Gastrocnemius medialis (tissue), 4 donors: ENCODE data around the gene CDK17. TPM values are rescaled to one million over a fixed set of nuclear protein-coding genes. Genes with fewer than 3 reads are reported as not detected.
A peak's percentile ranks its signal among the peaks of the same experiment; 100 is the strongest.

Experiments
- ATAC-seq, 2 donors: fragments of 150-250 bp; one replicate each; pipeline ENCODE4 v1.9.1; 2016
- DNase-seq, 2 donors: peaks; one replicate each; pipeline ENCODE4 v3.0.0-alpha.2; 2019
- H3K27ac ChIP-seq, 4 donors: fragments of 200-600 bp; sonication (generic); 1 replicate in 1 of 4; 2 replicates in 3 of 4; pipeline ENCODE4 v1.5.1; 2016 to 2018; ENCODE audit warnings: mild to moderate bottlenecking in 2 of 4, moderate library complexity in 1 of 4
- H3K27me3 ChIP-seq, 3 donors: fragments of 200-600 bp; sonication (generic) in 2 of 3; 1 replicate in 1 of 3; 2 replicates in 2 of 3; pipeline versions ENCODE4 v1.5.1 to v1.6.0; 2016 to 2019; ENCODE audit warnings: mild to moderate bottlenecking in 1 of 3, moderate library complexity in 1 of 3
- H3K36me3 ChIP-seq, 2 donors: fragments of 200-600 bp; sonication (generic) in 1 of 2; one replicate each; pipeline ENCODE4 v1.5.1; 2017 to 2018
- H3K4me1 ChIP-seq, 2 donors: fragments of 200-600 bp; sonication (generic) in 1 of 2; one replicate each; pipeline ENCODE4 v1.5.1; 2016 to 2017; ENCODE audit warnings: mild to moderate bottlenecking in 2 of 2
- H3K4me3 ChIP-seq, 4 donors: fragments of 200-600 bp; sonication (generic) in 3 of 4; 1 replicate in 1 of 4; 2 replicates in 3 of 4; pipeline ENCODE4 v1.5.1; 2016 to 2019; ENCODE audit warnings: mild to moderate bottlenecking in 2 of 4
- H3K9me3 ChIP-seq, 3 donors: fragments of 200-600 bp; sonication (generic) in 2 of 3; 1 replicate in 1 of 3; 2 replicates in 2 of 3; pipeline ENCODE4 v1.5.1; 2016 to 2019
- POLR2A ChIP-seq, 2 donors: fragments of 450-650 bp; IDR thresholded peaks; one replicate each; pipeline ENCODE4 v1.6.1; 2017; ENCODE audit warnings: antibody characterized with exemption in 2 of 2, mild to moderate bottlenecking in 2 of 2, moderate library complexity in 2 of 2
- in situ Hi-C, 4 donors: fragments of 200-750 bp; cut with MboI; loops; one replicate each; pipeline versions ENCODE4 v1.15.0 to v1.8.0; 2017; ENCODE audit warnings: low sequenced_read_pairs in 4 of 4
- intact Hi-C: fragments of 100-400 bp; cut with DNase I; formaldehyde crosslinking; loops from one replicate; pipeline ENCODE4 v1.15.1; 2023; ENCODE audit warnings: low total_unique reads
- total RNA-seq, 4 donors: library from RNA; depleted of rRNA; stranded (reverse); fragments of >200 nt; gene quantifications; one replicate each; pipeline versions ENCODE4 v1.1.0 to v1.2.3, GENCODE V29; 2016
- TF ChIP-seq, protein P1 (sequence below), 5 experiments: fragments of 450-650 bp in 3 of 5; fragments of 200-600 bp in 2 of 5; sonication (generic) in 2 of 5; IDR thresholded peaks in 4 of 5; conservative IDR thresholded peaks in 1 of 5; 1 replicate in 4 of 5; 2 replicates in 1 of 5; pipeline ENCODE4 v1.5.1; 2016 to 2019; ENCODE audit warnings: antibody characterized with exemption in 5 of 5, mild to moderate bottlenecking in 3 of 5, moderate library complexity in 3 of 5

CDK17 gene
- total RNA-seq, 4 donors from 2014 or later = 10.9 to 25.1 (median 20.9) TPM

DNA sequence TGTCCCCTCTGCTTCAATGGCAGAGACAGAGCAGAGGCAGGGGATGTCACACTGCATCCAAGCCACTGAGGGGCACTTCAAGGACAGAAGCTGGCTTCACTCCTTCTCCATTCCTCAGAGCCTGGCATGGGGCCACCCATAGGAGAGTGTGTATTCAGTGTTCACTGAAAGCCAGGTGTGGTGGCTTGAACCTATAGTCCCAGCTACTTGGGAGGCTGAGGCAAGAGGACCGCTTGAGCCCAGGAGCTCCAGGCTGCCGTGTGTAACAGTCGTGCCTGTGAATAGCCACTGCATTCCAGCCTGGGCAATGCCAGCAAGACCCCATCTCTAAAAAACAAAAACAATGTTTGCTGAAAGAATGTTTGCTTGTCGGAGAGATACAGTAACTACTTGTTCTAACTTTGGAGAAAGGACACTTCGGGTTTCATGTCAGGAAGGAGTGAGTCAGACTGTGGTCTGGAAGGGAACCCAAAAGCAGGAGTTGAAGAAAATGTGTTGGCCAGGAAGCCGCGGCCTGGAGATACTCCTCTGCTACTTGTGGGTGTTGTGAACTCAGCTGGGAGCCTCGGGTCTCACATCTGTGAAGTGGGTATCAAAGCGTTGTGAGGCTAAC is 162.7 kb downstream of the CDK17 start:
- peaks cover 42 to 62% of the 10 kb centered on the region in 2 donors for H3K4me1 ChIP-seq
- intact Hi-C loops = loop anchor here (10.0 kb wide), 1 partner anchor 383 kb away; the partner anchor contains the start of gene SNRPF

DNA sequence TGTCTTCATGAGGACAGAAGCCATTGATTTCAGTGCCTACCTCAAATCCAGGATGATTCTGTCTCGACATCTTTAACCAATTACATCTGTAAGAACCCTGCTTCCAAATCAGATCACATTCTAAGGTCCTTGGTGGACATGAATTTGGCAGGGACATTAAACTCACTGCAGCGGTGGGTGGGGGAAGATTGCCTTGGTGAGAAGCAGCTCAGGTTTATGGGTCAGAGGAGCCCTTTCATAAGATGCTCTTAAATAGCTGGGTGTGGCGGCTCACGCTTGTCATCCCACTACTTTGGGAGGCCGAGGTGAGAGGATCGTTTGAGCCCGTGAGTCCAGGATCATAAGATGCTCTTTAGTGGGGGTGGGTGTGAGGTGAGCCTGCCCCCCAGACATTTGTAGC is 163.2 kb downstream of the CDK17 start:
- ATAC-seq (no peak), DNase-seq (no peak)
- intact Hi-C loops (loop anchor here (10.0 kb wide), 1 partner anchor 382 kb away; the partner anchor contains the start of gene SNRPF), in situ Hi-C loops (no loop called here)
- no peaks in the 10 kb centered on the region for H3K9me3 ChIP-seq
- peaks cover 9 to 15% (median 13%) of the 10 kb centered on the region in 3 donors for H3K27me3 ChIP-seq
- H3K36me3 ChIP-seq = no peaks in the 10 kb centered on the region
- peak overlapping the region; percentile 43 to 69 (median 64) for H3K27ac ChIP-seq
- TF ChIP-seq POLR2A (IDR thresholded peaks at IDR 0.05) = no peak
- TF ChIP-seq, protein P1, sequence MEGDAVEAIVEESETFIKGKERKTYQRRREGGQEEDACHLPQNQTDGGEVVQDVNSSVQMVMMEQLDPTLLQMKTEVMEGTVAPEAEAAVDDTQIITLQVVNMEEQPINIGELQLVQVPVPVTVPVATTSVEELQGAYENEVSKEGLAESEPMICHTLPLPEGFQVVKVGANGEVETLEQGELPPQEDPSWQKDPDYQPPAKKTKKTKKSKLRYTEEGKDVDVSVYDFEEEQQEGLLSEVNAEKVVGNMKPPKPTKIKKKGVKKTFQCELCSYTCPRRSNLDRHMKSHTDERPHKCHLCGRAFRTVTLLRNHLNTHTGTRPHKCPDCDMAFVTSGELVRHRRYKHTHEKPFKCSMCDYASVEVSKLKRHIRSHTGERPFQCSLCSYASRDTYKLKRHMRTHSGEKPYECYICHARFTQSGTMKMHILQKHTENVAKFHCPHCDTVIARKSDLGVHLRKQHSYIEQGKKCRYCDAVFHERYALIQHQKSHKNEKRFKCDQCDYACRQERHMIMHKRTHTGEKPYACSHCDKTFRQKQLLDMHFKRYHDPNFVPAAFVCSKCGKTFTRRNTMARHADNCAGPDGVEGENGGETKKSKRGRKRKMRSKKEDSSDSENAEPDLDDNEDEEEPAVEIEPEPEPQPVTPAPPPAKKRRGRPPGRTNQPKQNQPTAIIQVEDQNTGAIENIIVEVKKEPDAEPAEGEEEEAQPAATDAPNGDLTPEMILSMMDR (IDR thresholded peaks at IDR 0.05 in 4 of 5, conservative IDR thresholded peaks at IDR 0.05 in 1 of 5) = no peak
- peaks cover 42 to 59% of the 10 kb centered on the region in 2 donors for H3K4me1 ChIP-seq
- H3K4me3 ChIP-seq = peak overlapping the region in 1 of 4 donors; percentile 6

More for the DNA sequence above, 162.7 kb downstream of the CDK17 start:
- TF ChIP-seq POLR2A (IDR thresholded peaks at IDR 0.05) = no peak
- DNase-seq = peak; percentile 36 to 54
- H3K36me3 ChIP-seq = no peaks in the 10 kb centered on the region
- H3K27me3 ChIP-seq = peaks cover 9 to 15% (median 13%) of the 10 kb centered on the region in 3 donors
- in situ Hi-C loops = no loop called here
- no peaks in the 10 kb centered on the region for H3K9me3 ChIP-seq
- peak overlapping the region; percentile 43 to 69 (median 64) for H3K27ac ChIP-seq
- peak overlapping the region in 1 of 4 donors; percentile 6 for H3K4me3 ChIP-seq
- peak; percentile 47 to 65 for ATAC-seq

DNA sequence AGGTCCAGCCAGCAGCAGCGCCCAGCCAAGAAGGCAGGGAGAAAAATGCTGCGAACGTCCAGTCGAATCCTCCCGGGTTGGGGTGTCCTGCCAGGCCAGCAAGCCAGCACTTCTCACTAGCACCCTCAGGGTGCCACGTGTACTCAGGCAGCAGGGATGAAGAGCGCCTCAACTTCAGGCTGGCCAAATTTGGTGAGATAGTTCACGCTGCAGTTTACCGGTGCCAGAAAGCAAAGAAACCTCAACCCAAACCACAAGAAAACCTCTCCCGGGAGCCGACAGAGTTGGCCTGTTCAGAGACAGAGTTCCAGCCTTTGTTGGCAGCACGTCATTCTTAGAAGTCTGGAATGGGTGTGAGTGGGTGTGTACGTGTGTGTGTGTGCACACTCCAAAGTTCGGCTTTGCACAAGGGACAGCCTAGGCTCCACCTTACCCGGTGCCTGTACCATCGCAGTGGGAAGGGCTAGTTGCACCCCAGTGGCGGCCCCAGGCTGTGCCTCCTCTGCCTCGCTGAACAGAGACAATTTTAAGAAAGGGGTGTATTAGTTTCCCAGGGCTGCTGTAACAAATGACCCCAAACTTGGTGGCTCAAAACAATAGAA is 163.9 kb downstream of the CDK17 start:
- H3K9me3 ChIP-seq = no peaks in the 10 kb centered on the region
- no peak overlapping the region for H3K4me3 ChIP-seq
- DNase-seq (no peak), ATAC-seq (no peak)
- intact Hi-C loops (loop anchor here (10.0 kb wide), 1 partner anchor 382 kb away; the partner anchor contains the start of gene SNRPF), in situ Hi-C loops (no loop called here)
- no peaks in the 10 kb centered on the region for H3K36me3 ChIP-seq
- H3K4me1 ChIP-seq = peaks cover 42 to 52% of the 10 kb centered on the region in 2 donors
- peaks cover 8 to 15% (median 9%) of the 10 kb centered on the region in 3 donors for H3K27me3 ChIP-seq
- TF ChIP-seq, protein P1 (IDR thresholded peaks at IDR 0.05 in 4 of 5, conservative IDR thresholded peaks at IDR 0.05 in 1 of 5) = no peak
- H3K27ac ChIP-seq = peak overlapping the region in 3 of 4 donors; percentile 1 to 69 (median 69)

DNA sequence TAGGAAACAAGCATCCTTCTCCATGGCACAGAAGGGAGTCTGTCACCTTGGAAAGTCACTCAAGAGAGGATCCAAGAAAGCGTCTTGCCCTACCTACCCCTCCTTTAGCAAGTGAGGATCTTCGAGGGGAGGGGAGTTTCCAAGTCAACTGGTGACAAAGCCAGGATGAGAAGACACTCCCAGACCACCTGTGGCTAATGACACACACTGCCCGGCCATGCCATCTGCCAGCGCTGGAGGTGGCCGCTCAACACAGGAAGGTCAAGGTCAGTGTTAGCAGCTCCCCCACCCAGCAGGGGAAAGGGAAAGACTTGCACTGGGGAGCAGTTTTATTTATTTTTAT is 164.8 kb downstream of the CDK17 start:
- Histone ChIP-seq H3K27ac (peak overlapping the region in 2 of 4 donors; percentile 69), H3K27me3 (peaks cover 8 to 14% (median 9%) of the 10 kb centered on the region in 3 donors), H3K36me3 (no peaks in the 10 kb centered on the region), H3K4me3 (no peak overlapping the region), H3K4me1 (peaks cover 42 to 50% of the 10 kb centered on the region in 2 donors), H3K9me3 (no peaks in the 10 kb centered on the region)
- intact Hi-C loops (loop anchor here (2.0 to 10.0 kb wide), 2 partner anchors 19 to 381 kb away; partner anchors contain the start of gene SNRPF), in situ Hi-C loops (no loop called here)
- no peak for ATAC-seq
- TF ChIP-seq, protein P1 (IDR thresholded peaks at IDR 0.05 in 4 of 5, conservative IDR thresholded peaks at IDR 0.05 in 1 of 5) = no peak
- no peak for TF ChIP-seq POLR2A (IDR thresholded peaks at IDR 0.05)
- DNase-seq = no peak
